ENCODE data around the gene FOSL1.
A peak's percentile ranks its signal among the peaks of the same experiment; 100 is the strongest.

FOSL1 gene

DNA sequence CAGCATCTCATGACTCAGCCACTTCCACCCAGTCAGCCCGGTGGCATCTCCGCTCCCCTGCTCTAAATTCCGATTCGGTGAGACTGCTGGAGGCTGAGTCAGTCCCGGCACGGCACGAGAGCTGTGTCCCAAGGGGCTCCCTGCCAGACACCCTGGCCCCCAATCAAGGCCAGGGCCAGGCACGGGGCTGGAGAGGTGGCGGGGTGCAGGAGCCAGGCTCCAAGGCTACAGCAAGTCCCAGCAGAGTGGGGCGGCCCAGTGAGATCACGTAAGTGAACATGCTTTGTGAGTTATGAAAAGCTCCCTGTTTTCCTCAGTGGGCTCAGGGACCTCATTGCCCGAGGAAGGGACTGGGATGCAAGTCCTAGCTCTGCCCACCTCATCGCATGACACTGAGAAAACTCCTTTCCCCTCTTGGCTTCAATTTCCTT, 15.6 kb upstream of the FOSL1 start:
- no peak overlapping the region for H3K27ac ChIP-seq

DNA sequence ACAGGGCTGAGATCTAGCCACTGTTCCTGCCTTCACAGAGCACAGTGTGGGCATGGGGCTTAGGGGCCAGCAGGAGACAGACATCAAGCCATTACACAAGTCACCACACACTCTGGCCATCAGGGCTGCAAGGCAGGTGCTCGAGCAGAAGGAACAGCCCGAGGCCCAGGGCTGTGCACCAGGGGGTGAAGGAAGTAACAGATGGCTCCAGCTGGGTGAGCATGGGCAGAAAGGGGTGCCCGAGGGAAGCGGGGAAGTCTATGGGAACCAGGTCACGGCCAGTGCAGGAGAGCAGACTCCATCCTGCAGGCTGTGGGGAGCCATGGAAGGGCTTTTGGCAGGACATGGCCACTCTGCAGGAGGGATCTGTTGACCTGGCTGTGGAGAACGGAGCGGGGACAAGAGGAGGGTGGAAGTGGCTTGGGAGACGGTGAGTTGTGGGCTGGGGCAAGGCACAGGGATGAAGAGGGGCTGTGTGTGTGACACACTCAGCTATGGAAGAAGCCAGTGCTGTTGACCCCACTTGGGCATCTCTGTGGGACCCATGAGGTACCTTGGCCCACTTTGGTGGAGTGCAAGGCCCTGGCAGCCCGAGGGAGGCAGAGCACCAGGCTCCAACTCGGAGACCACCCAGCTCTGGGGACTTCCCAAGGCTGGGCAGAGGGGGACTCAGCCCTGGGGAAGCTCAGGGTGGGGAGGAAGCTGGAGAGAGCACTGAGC, 15.1 kb upstream of the FOSL1 start:
- H3K27ac ChIP-seq = no peak overlapping the region
- TF ChIP-seq ZFX (IDR thresholded peaks at IDR 0.05) (no peak), CTCF (conservative IDR thresholded peaks at IDR 0.05) (no peak)

More for the DNA sequence above, 15.6 kb upstream of the FOSL1 start:
- TF ChIP-seq ZFX (IDR thresholded peaks at IDR 0.05) (no peak), CTCF (conservative IDR thresholded peaks at IDR 0.05) (no peak)

DNA sequence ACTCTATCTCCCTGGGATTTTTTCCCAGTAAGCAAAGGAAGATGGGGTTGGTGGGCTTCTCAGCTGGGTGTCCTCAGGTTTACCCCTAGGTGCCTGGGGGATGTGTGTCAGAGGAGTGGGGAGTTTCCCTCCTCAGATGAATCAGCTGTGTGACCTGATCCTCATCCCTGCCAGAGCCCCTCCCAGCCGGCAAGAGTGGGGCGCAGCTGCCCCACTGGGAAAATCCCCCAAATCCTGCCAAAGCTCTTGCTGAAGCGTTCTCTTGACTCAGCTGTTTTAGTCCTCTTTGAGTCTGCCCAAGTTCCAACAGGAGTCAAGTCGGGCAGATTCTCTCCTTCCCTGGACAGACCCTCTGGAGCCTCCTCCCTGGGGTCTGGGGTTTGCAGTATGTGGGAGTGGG, 12.7 kb upstream of the FOSL1 start:
- H3K27ac ChIP-seq = no peak overlapping the region
- TF ChIP-seq CTCF (conservative IDR thresholded peaks at IDR 0.05) (no peak), ZFX (IDR thresholded peaks at IDR 0.05) (no peak)

- TF ChIP-seq CTCF (conservative IDR thresholded peaks at IDR 0.05) = no peak; the same call in 1 of the 2 replicates
- TF ChIP-seq ZFX (IDR thresholded peaks at IDR 0.05) = no peak
- peak overlapping the region; percentile 7 for H3K27ac ChIP-seq
Observed at GRCh38 chr11:65911682-65912568, 11.7 kb upstream of the FOSL1 start.

DNA sequence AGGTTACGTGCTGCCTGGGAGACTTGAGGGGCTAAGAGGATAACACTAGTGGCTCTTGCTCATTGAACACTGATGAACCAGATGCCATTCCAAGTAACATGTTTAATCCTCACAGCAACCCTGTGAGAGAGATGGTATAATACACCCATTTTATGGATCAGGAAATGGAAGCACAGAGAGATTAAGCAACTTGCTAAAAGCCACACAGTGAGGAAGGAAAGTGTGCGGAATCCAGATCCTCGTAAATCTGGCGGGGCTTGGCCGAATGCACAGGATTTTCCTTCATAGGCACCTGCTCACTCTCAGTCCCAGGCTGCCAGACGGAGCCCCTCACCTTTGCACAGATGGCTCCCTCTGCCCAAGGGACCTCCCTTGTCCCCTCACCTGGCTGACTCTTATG, 7.7 kb upstream of the FOSL1 start:
- no peak overlapping the region for H3K27ac ChIP-seq
- TF ChIP-seq CTCF (conservative IDR thresholded peaks at IDR 0.05) = no peak
- TF ChIP-seq ZFX (IDR thresholded peaks at IDR 0.05) = no peak

- H3K27ac ChIP-seq = no peak overlapping the region
- TF ChIP-seq CTCF (conservative IDR thresholded peaks at IDR 0.05) = no peak
- TF ChIP-seq ZFX (IDR thresholded peaks at IDR 0.05) = no peak
Observed at GRCh38 chr11:65906602-65907001, 6.4 kb upstream of the FOSL1 start.

DNA sequence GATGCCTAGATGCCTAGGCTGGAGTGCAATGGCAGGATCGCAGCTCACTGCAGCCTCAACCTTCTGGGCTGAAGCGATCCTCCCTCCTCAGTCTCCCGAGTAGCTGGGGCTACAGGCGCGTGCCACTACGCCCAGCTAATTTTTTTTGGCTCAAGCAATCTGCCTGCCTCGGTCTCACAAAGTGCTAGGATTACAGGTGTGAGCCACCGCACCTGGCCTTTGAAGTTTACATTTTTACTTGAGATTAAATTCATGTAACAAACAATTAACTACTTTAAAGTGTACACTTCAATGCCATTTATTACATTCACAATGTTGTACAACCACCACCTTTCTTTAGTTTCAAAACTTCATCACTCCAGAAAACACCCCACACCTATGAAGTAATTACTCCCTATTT, 3.5 kb upstream of the FOSL1 start:
- TF ChIP-seq CTCF (conservative IDR thresholded peaks at IDR 0.05) = no peak
- no peak for TF ChIP-seq ZFX (IDR thresholded peaks at IDR 0.05)
- H3K27ac ChIP-seq = no peak overlapping the region

All from C4-2B (cell line).